WTC11 (cell line): Measurements from ENCODE around the gene PALM3. TPM values are rescaled to one million over a fixed set of nuclear protein-coding genes. Genes with fewer than 3 reads are reported as not detected.
"Not testable (repeated sequence)": the region's sequence is repeated elsewhere in the genome, so short reads cannot be mapped to it uniquely, and the experiment has no call there.

Experiments used
- ATAC-seq: fragments of 200-7000 bp; cut with Tn5 transposase; 2 replicates; pipeline ENCODE4 v1.10.0; 2021; ENCODE audit warnings: mild to moderate bottlenecking, moderate library complexity
- CTCF ChIA-PET: fragments of 300-600 bp; sonication (Branson Sonifier 250); formaldehyde crosslinking; loops from one replicate; lab custom pipeline; 2021; ENCODE audit warnings: antibody characterized with exemption; lab: Charles Lee
- POLR2A ChIA-PET: fragments of 350-600 bp; sonication (Branson Sonifier 250); formaldehyde crosslinking; loops from one replicate; lab custom pipeline; 2021; ENCODE audit warnings: antibody characterized with exemption; lab: Charles Lee
- DNase-seq: peaks from one replicate; pipeline ENCODE4 v3.0.0; 2021; ENCODE audit warnings: low spot score
- H3K27ac Mint-ChIP-seq: 2 replicates; pipeline ENCODE4 v1.8.0; 2021; ENCODE audit warnings: mixed read lengths
- H3K27me3 Mint-ChIP-seq: 2 replicates; pipeline ENCODE4 v1.8.0; 2021; ENCODE audit warnings: low read depth, mild to moderate bottlenecking, moderate library complexity, mixed read lengths
- H3K36me3 Mint-ChIP-seq: 2 replicates; pipeline ENCODE4 v1.8.0; 2021; ENCODE audit warnings: mixed read lengths
- H3K4me1 Mint-ChIP-seq: 2 replicates; pipeline ENCODE4 v1.8.0; 2022; ENCODE audit warnings: mixed read lengths
- H3K4me3 Mint-ChIP-seq: 2 replicates; pipeline ENCODE4 v1.8.0; 2021; ENCODE audit warnings: mild to moderate bottlenecking, moderate library complexity, mixed read lengths
- H3K9me3 Mint-ChIP-seq: 2 replicates; pipeline ENCODE4 v1.8.0; 2021; ENCODE audit warnings: mixed read lengths
- AR ChIP-seq: fragments of 250-450 bp; sonication (Bioruptor Pico); IDR thresholded peaks from 2 replicates; pipeline ENCODE4 v1.9.0; 2021; ENCODE audit warnings: mild to moderate bottlenecking
- FOXJ3 ChIP-seq: sonication (generic); formaldehyde crosslinking; IDR thresholded peaks from 2 replicates; pipeline ENCODE4 v1.9.0; 2021; ENCODE audit warnings: missing genetic modification reagents, mild to moderate bottlenecking, borderline replicate concordance
- FOXK1 ChIP-seq: sonication (generic); formaldehyde crosslinking; IDR thresholded peaks from 2 replicates; pipeline ENCODE4 v1.8.0; 2022; ENCODE audit warnings: mild to moderate bottlenecking, moderate library complexity, missing genetic modification reagents
- FOXP1 ChIP-seq: sonication (generic); formaldehyde crosslinking; IDR thresholded peaks from 2 replicates; pipeline ENCODE4 v1.8.0; 2022; ENCODE audit warnings: missing genetic modification reagents, mild to moderate bottlenecking, moderate library complexity, borderline replicate concordance
- GRHL2 ChIP-seq: fragments of 250-450 bp; sonication (Bioruptor Pico); IDR thresholded peaks from 2 replicates; pipeline ENCODE4 v1.8.0; 2022; ENCODE audit warnings: mild to moderate bottlenecking, moderate library complexity; ENCODE audit not compliant: insufficient replicate concordance, severe bottlenecking
- HMGA2 ChIP-seq: fragments of 250-450 bp; sonication (Bioruptor Pico); IDR thresholded peaks from 2 replicates; pipeline ENCODE4 v1.4.0; 2021; ENCODE audit warnings: mild to moderate bottlenecking, moderate library complexity
- HMGXB4 ChIP-seq: sonication (generic); formaldehyde crosslinking; IDR thresholded peaks from 2 replicates; pipeline ENCODE4 v1.8.1; 2023; ENCODE audit warnings: mild to moderate bottlenecking, moderate library complexity, missing genetic modification reagents
- NR1H2 ChIP-seq: sonication (generic); formaldehyde crosslinking; IDR thresholded peaks from 2 replicates; pipeline ENCODE4 v1.9.0; 2021; ENCODE audit warnings: mild to moderate bottlenecking, moderate library complexity, missing genetic modification reagents
- NR3C1 ChIP-seq: sonication (generic); formaldehyde crosslinking; conservative IDR thresholded peaks from 2 replicates; pipeline ENCODE4 v1.8.1; 2023; ENCODE audit warnings: low read depth, mild to moderate bottlenecking, missing genetic modification reagents
- OVOL2 ChIP-seq: fragments of 250-450 bp; sonication (Bioruptor Pico); IDR thresholded peaks from 2 replicates; pipeline ENCODE4 v1.9.0; 2021; ENCODE audit warnings: mild to moderate bottlenecking, borderline replicate concordance
- TEAD1 ChIP-seq: sonication (generic); formaldehyde crosslinking; IDR thresholded peaks from 2 replicates; pipeline ENCODE4 v1.8.0; 2022; ENCODE audit warnings: mild to moderate bottlenecking, missing genetic modification reagents
- TP53 ChIP-seq: sonication (generic); formaldehyde crosslinking; IDR thresholded peaks from 2 replicates; pipeline ENCODE4 v1.8.1; 2023; ENCODE audit warnings: mild to moderate bottlenecking, missing genetic modification reagents
- ZNF121 ChIP-seq: sonication (generic); formaldehyde crosslinking; IDR thresholded peaks from 2 replicates; pipeline ENCODE4 v1.8.0; 2023; ENCODE audit warnings: missing genetic modification reagents
- ZNF219 ChIP-seq: sonication (generic); formaldehyde crosslinking; IDR thresholded peaks from 2 replicates; pipeline ENCODE4 v1.8.0; 2023; ENCODE audit warnings: missing genetic modification reagents, mild to moderate bottlenecking, borderline replicate concordance
- ZNF512 ChIP-seq: sonication (generic); formaldehyde crosslinking; IDR thresholded peaks from 2 replicates; pipeline ENCODE4 v1.8.1; 2022; ENCODE audit warnings: missing genetic modification reagents, borderline replicate concordance
- total RNA-seq: library from RNA; stranded (reverse); gene quantifications from 3 replicates; pipeline ENCODE4 v1.2.3, GENCODE V29; 2021
- TF ChIP-seq, protein P1 (sequence below): sonication (generic); formaldehyde crosslinking; IDR thresholded peaks from 2 replicates; pipeline ENCODE4 v1.8.1; 2022; ENCODE audit warnings: low read depth, missing genetic modification reagents, borderline replicate concordance
- TF ChIP-seq, protein P2 (sequence below): sonication (generic); formaldehyde crosslinking; IDR thresholded peaks from 2 replicates; pipeline ENCODE4 v1.8.0; 2022; ENCODE audit warnings: mild to moderate bottlenecking, missing genetic modification reagents
- TF ChIP-seq, protein P3 (sequence below): sonication (generic); formaldehyde crosslinking; IDR thresholded peaks from 2 replicates; pipeline ENCODE4 v1.8.1; 2023; ENCODE audit warnings: mild to moderate bottlenecking, missing genetic modification reagents, moderate library complexity

PALM3 gene
- total RNA-seq, 1 experiment from 2014 or later = 31.1 TPM

GRCh38 chr19:14019739-14020138 lies 42.1 kb downstream of the PALM3 start:
- POLR2A ChIA-PET, H3K4me1 Mint-ChIP-seq: not testable (repeated sequence)
- CTCF ChIA-PET = interaction anchor here (0.6 to 2.5 kb wide), 7 partner anchors 12 to 67 kb away, joined by 3 to 9 read pairs (median 4); partner anchors contain the start of genes MISP3 and RFX1

GRCh38 chr19:14019100-14019499 lies 42.8 kb downstream of the PALM3 start:
- Mint-ChIP-seq H3K9me3 (no peaks in the 10 kb centered on the region), H3K27ac (no peak overlapping the region), H3K27me3 (no peaks in the 10 kb centered on the region), H3K36me3 (no peaks in the 10 kb centered on the region), H3K4me1 (peaks cover 5% of the 10 kb centered on the region), H3K4me3 (no peak overlapping the region)
- ChIA-PET POLR2A (interaction anchor here (0.6 to 0.7 kb wide), 4 partner anchors 9 to 216 kb away, joined by 3 read pairs; no protein-coding TSS in a partner anchor), CTCF (interaction anchor here (0.6 to 2.5 kb wide), 8 partner anchors 12 to 66 kb away, joined by 3 to 9 read pairs (median 5); partner anchors contain the start of genes IL27RA, MISP3 and RFX1)
- TF ChIP-seq NR3C1 (CRISPR knock-in tag) = no peak
- TF ChIP-seq HMGA2 (CRISPR knock-in tag) = no peak
- TF ChIP-seq, protein P1, sequence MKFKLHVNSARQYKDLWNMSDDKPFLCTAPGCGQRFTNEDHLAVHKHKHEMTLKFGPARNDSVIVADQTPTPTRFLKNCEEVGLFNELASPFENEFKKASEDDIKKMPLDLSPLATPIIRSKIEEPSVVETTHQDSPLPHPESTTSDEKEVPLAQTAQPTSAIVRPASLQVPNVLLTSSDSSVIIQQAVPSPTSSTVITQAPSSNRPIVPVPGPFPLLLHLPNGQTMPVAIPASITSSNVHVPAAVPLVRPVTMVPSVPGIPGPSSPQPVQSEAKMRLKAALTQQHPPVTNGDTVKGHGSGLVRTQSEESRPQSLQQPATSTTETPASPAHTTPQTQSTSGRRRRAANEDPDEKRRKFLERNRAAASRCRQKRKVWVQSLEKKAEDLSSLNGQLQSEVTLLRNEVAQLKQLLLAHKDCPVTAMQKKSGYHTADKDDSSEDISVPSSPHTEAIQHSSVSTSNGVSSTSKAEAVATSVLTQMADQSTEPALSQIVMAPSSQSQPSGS = no peak
- TF ChIP-seq AR = no peak
- TF ChIP-seq FOXP1 (CRISPR knock-in tag) = no peak
- TF ChIP-seq NR1H2 (CRISPR knock-in tag) = no peak
- TF ChIP-seq, protein P2, sequence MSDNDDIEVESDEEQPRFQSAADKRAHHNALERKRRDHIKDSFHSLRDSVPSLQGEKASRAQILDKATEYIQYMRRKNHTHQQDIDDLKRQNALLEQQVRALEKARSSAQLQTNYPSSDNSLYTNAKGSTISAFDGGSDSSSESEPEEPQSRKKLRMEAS (CRISPR knock-in tag) = no peak
- TF ChIP-seq FOXJ3 = no peak
- TF ChIP-seq ZNF512 (CRISPR knock-in tag) = no peak
- no peak for TF ChIP-seq GRHL2 (CRISPR knock-in tag)
- ATAC-seq = no peak
- no peak for DNase-seq

More at GRCh38 chr19:14019739-14020138, 42.1 kb downstream of the PALM3 start:
- H3K4me3 Mint-ChIP-seq, ATAC-seq, DNase-seq, H3K9me3 Mint-ChIP-seq, H3K27ac Mint-ChIP-seq, H3K27me3 Mint-ChIP-seq, H3K36me3 Mint-ChIP-seq: not testable (repeated sequence)
- TF ChIP-seq HMGA2 (CRISPR knock-in tag) = peak; percentile 95

DNA sequence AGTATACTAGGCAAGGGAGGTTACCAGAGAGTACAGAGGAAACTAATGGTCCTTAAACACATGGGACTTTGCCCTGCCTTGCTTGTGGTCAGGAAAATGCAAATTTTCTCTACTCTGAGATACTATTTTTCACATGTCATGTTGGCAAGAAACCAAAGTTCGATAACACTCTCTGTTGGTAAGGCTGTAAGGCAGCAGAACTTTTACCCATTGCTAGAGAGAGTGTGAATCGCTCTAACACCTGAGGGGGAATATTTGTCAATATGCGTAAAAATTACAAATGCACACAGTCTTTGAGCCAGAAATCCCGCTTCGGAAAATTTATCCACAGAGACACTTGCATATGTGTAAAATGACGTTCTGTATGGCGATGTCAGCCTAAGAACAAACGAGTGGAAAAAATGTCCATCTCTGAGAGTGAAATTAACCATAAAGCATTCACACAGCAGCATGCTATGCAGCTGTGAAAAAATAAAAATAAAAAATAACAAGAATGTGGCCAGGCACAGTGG lies 46.3 kb downstream of the PALM3 start:
- Mint-ChIP-seq H3K36me3 (no peaks in the 10 kb centered on the region), H3K4me1 (no peaks in the 10 kb centered on the region), H3K27me3 (no peaks in the 10 kb centered on the region), H3K27ac (no peak overlapping the region), H3K4me3 (no peak overlapping the region), H3K9me3 (peaks cover 8% of the 10 kb centered on the region)
- ATAC-seq (no peak), DNase-seq (no peak)
- CTCF ChIA-PET = interaction anchor here (0.6 to 1.0 kb wide), 3 partner anchors 32 to 150 kb away, joined by 3 to 5 read pairs (median 3); no protein-coding TSS in a partner anchor
- TF ChIP-seq NR3C1 (CRISPR knock-in tag) = no peak
- no peak for TF ChIP-seq HMGXB4 (CRISPR knock-in tag)
- TF ChIP-seq ZNF219 (CRISPR knock-in tag) = no peak
- TF ChIP-seq, protein P3, sequence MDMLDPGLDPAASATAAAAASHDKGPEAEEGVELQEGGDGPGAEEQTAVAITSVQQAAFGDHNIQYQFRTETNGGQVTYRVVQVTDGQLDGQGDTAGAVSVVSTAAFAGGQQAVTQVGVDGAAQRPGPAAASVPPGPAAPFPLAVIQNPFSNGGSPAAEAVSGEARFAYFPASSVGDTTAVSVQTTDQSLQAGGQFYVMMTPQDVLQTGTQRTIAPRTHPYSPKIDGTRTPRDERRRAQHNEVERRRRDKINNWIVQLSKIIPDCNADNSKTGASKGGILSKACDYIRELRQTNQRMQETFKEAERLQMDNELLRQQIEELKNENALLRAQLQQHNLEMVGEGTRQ (CRISPR knock-in tag) = no peak
- TF ChIP-seq, protein P2 (CRISPR knock-in tag) = no peak
- TF ChIP-seq ZNF121 (CRISPR knock-in tag) = no peak
- TF ChIP-seq FOXK1 (CRISPR knock-in tag) = no peak
- no peak for TF ChIP-seq TEAD1 (CRISPR knock-in tag)
- no peak for TF ChIP-seq OVOL2 (CRISPR knock-in tag)
- TF ChIP-seq TP53 (CRISPR knock-in tag) = no peak
- POLR2A ChIA-PET = no interaction called here
